HepG2 (cell line): Measurements from ENCODE around the gene KANK3. TPM values are rescaled to one million over a fixed set of nuclear protein-coding genes. Genes with fewer than 3 reads are reported as not detected.

Source experiments
- ATF1 ChIP-seq: IDR thresholded peaks from 2 replicates; pipeline ENCODE4 v1.6.1; 2016; ENCODE audit warnings: mild to moderate bottlenecking, control low read depth
- FOXK1 ChIP-seq: sonication (generic); formaldehyde crosslinking; IDR thresholded peaks from 2 replicates; pipeline ENCODE4 v1.4.0; 2020; ENCODE audit warnings: low read depth, missing genetic modification reagents, borderline replicate concordance
- GZF1 ChIP-seq: sonication (generic); formaldehyde crosslinking; IDR thresholded peaks from 2 replicates; pipeline ENCODE4 v1.5.1; 2020; ENCODE audit warnings: mild to moderate bottlenecking, missing genetic modification reagents
- HDAC1 ChIP-seq: sonication (generic); formaldehyde crosslinking; IDR thresholded peaks from 2 replicates; pipeline ENCODE4 v1.5.1; 2020; ENCODE audit warnings: mild to moderate bottlenecking, missing genetic modification reagents
- HNF4A ChIP-seq: sonication (generic); formaldehyde crosslinking; IDR thresholded peaks from 2 replicates; pipeline ENCODE4 v1.4.0; 2020; ENCODE audit warnings: missing genetic modification reagents
- ISL2 ChIP-seq: sonication (generic); formaldehyde crosslinking; IDR thresholded peaks from 2 replicates; pipeline ENCODE4 v1.5.0; 2020; ENCODE audit warnings: missing genetic modification reagents
- NR3C1 ChIP-seq: sonication (generic); formaldehyde crosslinking; IDR thresholded peaks from 2 replicates; pipeline ENCODE4 v1.4.0; 2020; ENCODE audit warnings: missing genetic modification reagents
- PAX8 ChIP-seq: sonication (generic); formaldehyde crosslinking; IDR thresholded peaks from 2 replicates; pipeline ENCODE4 v1.8.0; 2022; ENCODE audit warnings: mild to moderate bottlenecking, missing genetic modification reagents, borderline replicate concordance
- POGK ChIP-seq: sonication (generic); formaldehyde crosslinking; conservative IDR thresholded peaks from 2 replicates; pipeline ENCODE4 v1.8.0; 2022; ENCODE audit warnings: mild to moderate bottlenecking, moderate library complexity, missing genetic modification reagents
- RAD21 ChIP-seq: fragments of 450-650 bp; formaldehyde crosslinking; IDR thresholded peaks from 2 replicates; pipeline ENCODE4 v1.5.0; 2020; ENCODE audit warnings: mild to moderate bottlenecking
- SNRNP70 ChIP-seq: fragments of 200-400 bp; formaldehyde crosslinking; IDR thresholded peaks from 2 replicates; pipeline ENCODE4 v1.6.1; 2017; ENCODE audit warnings: mild to moderate bottlenecking, low read depth, low read length, moderate library complexity
- SP4 ChIP-seq: sonication (generic); formaldehyde crosslinking; IDR thresholded peaks from 2 replicates; pipeline ENCODE4 v1.8.1; 2023; ENCODE audit warnings: mild to moderate bottlenecking, missing genetic modification reagents
- TBX3 ChIP-seq: fragments of 450-650 bp; IDR thresholded peaks from 2 replicates; pipeline ENCODE4 v1.6.1; 2017; ENCODE audit warnings: antibody characterized with exemption, mild to moderate bottlenecking, inconsistent platforms, borderline replicate concordance
- ZBTB21 ChIP-seq: sonication (generic); formaldehyde crosslinking; IDR thresholded peaks from 2 replicates; pipeline ENCODE4 v1.4.0; 2020; ENCODE audit warnings: missing genetic modification reagents
- ZBTB39 ChIP-seq: sonication (generic); formaldehyde crosslinking; IDR thresholded peaks from 2 replicates; pipeline ENCODE4 v1.5.0; 2020; ENCODE audit warnings: missing genetic modification reagents
- ZNF772 ChIP-seq: sonication (generic); formaldehyde crosslinking; IDR thresholded peaks from 2 replicates; pipeline ENCODE4 v1.5.0; 2020; ENCODE audit warnings: mild to moderate bottlenecking, missing genetic modification reagents
- polyA plus RNA-seq, 8 experiments: library from polyadenylated mRNA; depleted of rRNA in 3 of 8; stranded (reverse) in 7 of 8; unstranded in 1 of 8; fragments of >200 nt; fragmentation: Illumina TruSeq in 4 of 8; extraction: Trizol in 4 of 8; gene quantifications; 2 replicates each; pipeline versions ENCODE4 v1.2.1 to v1.2.3, GENCODE V29; 2011 to 2016; ENCODE audit warnings: low read depth in 4 of 8, missing spikeins in 1 of 8, mixed read lengths in 1 of 8; ENCODE audit not compliant: insufficient read depth in 1 of 8
- total RNA-seq, 5 experiments: library from RNA; depleted of rRNA; stranded (reverse); fragments of >200 nt; fragmentation: Illumina TruSeq; extraction: Trizol; gene quantifications; 2 replicates each; pipeline ENCODE4 v1.2.3, GENCODE V29; 2016; ENCODE audit warnings: low read depth in 1 of 5

The KANK3 gene
- total and polyA plus RNA-seq, 2 of the 13 experiments (the other 11 are each of a cell fraction or from before 2014, with no cell fraction given) = 0.15 to 0.20 TPM

GRCh38 chr19:8363803-8364771, 21.0 kb upstream of the KANK3 start, which contains the start of gene ANGPTL4 (continued):
- TF ChIP-seq ZBTB39 (CRISPR knock-in tag) (no peak; the same call in 1 of the 2 replicates), RAD21 (CRISPR knock-in tag) (no peak), GZF1 (CRISPR knock-in tag) (peak; percentile 70; the same call in 1 of the 2 replicates), POGK (CRISPR knock-in tag) (peak; percentile 76; the same call in 1 of the 2 replicates), NR3C1 (no peak), SP4 (CRISPR knock-in tag) (peak; percentile 58; the same call in 1 of the 2 replicates), TBX3 (no peak), ISL2 (CRISPR knock-in tag) (no peak), FOXK1 (no peak), ZNF772 (CRISPR knock-in tag) (0 out of 2 replicates have a peak, but pooled peaks have one; percentile 19), SNRNP70 (no peak), HNF4A (no peak), PAX8 (no peak), ATF1 (no peak), HDAC1 (CRISPR knock-in tag) (peak; percentile 84), ZBTB21 (no peak)
